HG02943 (cell line): ENCODE measurements around the gene NPAT.

Experiments
- ATAC-seq: cut with Tn5 transposase; IDR thresholded peaks from one replicate; pipeline ENCODE4 v1.9.1; 2021; ENCODE audit warnings: mild to moderate bottlenecking, low read depth, moderate library complexity; ENCODE audit not compliant: unreplicated experiment

The NPAT gene

GRCh38 chr11:108220721-108221336, 1.6 kb downstream of the NPAT start:
- no peak for ATAC-seq

- ATAC-seq: no peak
Observed at GRCh38 chr11:108218912-108219783, 3.3 kb downstream of the NPAT start.

GRCh38 chr11:108218455-108218854, 4.0 kb downstream of the NPAT start:
- ATAC-seq: no peak

GRCh38 chr11:108216988-108217387, 5.5 kb downstream of the NPAT start:
- no peak for ATAC-seq

- no peak for ATAC-seq
Observed at GRCh38 chr11:108213784-108214183, 8.7 kb downstream of the NPAT start.

GRCh38 chr11:108210441-108210840, 12.0 kb downstream of the NPAT start:
- no peak for ATAC-seq

GRCh38 chr11:108207683-108208060, 14.8 kb downstream of the NPAT start:
- no peak for ATAC-seq

GRCh38 chr11:108206969-108207682, 15.3 kb downstream of the NPAT start:
- no peak for ATAC-seq

- ATAC-seq: no peak
Observed at GRCh38 chr11:108206171-108206570, 16.3 kb downstream of the NPAT start.

- ATAC-seq: no peak
Observed at GRCh38 chr11:108204929-108205499, 17.4 kb downstream of the NPAT start.

- ATAC-seq: no peak
Observed at GRCh38 chr11:108204376-108204775, 18.1 kb downstream of the NPAT start.

- ATAC-seq: no peak
Observed at GRCh38 chr11:108203075-108203474, 19.4 kb downstream of the NPAT start.

GRCh38 chr11:108199446-108200321, 22.8 kb downstream of the NPAT start:
- ATAC-seq: peak; percentile 56

GRCh38 chr11:108198833-108199232, 23.6 kb downstream of the NPAT start:
- no peak for ATAC-seq

GRCh38 chr11:108197351-108197750, 25.1 kb downstream of the NPAT start:
- ATAC-seq: no peak

GRCh38 chr11:108196901-108197300, 25.5 kb downstream of the NPAT start:
- no peak for ATAC-seq

- no peak for ATAC-seq
Observed at GRCh38 chr11:108193725-108194124, 28.7 kb downstream of the NPAT start.

GRCh38 chr11:108177570-108177969, 44.9 kb downstream of the NPAT start:
- no peak for ATAC-seq

GRCh38 chr11:108170184-108170583, 52.3 kb downstream of the NPAT start:
- ATAC-seq: no peak

- ATAC-seq: no peak
Observed at GRCh38 chr11:108167624-108168023, 54.8 kb downstream of the NPAT start.
